Neuronal stem cell (in vitro differentiated cells): ENCODE results near the gene ITPRID1.

Experiments used
- DNase-seq: peaks from one replicate; pipeline ENCODE4 v3.0.0-alpha.2; 2013; ENCODE audit warnings: low spot score
- H2AFZ ChIP-seq: one replicate; pipeline ENCODE4 v1.6.1; 2013; ENCODE audit warnings: mild to moderate bottlenecking, low read length, inconsistent platforms
- H2AK5ac ChIP-seq: 2 replicates; pipeline ENCODE4 v1.6.1; 2013; ENCODE audit warnings: low read depth, mild to moderate bottlenecking, inconsistent platforms, low read length, moderate library complexity, mixed read lengths
- H2BK120ac ChIP-seq: 2 replicates; pipeline ENCODE4 v1.6.1; 2013; ENCODE audit warnings: low read depth, mild to moderate bottlenecking, inconsistent platforms, low read length, moderate library complexity, mixed read lengths
- H2BK12ac ChIP-seq: one replicate; pipeline ENCODE4 v1.6.1; 2013; ENCODE audit warnings: low read length, inconsistent platforms
- H2BK15ac ChIP-seq: 2 replicates; pipeline ENCODE4 v1.6.1; 2013; ENCODE audit warnings: mild to moderate bottlenecking, low read length, inconsistent platforms, mixed read lengths
- H2BK5ac ChIP-seq: one replicate; pipeline ENCODE4 v1.6.1; 2013; ENCODE audit warnings: inconsistent platforms, mild to moderate bottlenecking, low read length, moderate library complexity
- H3K14ac ChIP-seq: one replicate; pipeline ENCODE4 v1.6.1; 2013; ENCODE audit warnings: low read length, inconsistent platforms
- H3K18ac ChIP-seq: 2 replicates; pipeline ENCODE4 v1.6.1; 2013; ENCODE audit warnings: low read length, inconsistent platforms
- H3K23ac ChIP-seq: 2 replicates; pipeline ENCODE4 v1.6.1; 2013; ENCODE audit warnings: low read depth, mild to moderate bottlenecking, mixed read lengths, low read length, inconsistent platforms; ENCODE audit not compliant: poor library complexity
- H3K27ac ChIP-seq: replicated peaks from 3 replicates; pipeline ENCODE4 v1.5.1; 2013; ENCODE audit warnings: low read length, inconsistent platforms
- H3K27me3 ChIP-seq, 3 experiments: 2 replicates each; pipeline ENCODE4 v1.6.1; 2013; ENCODE audit warnings: low read length in 3 of 3, mild to moderate bottlenecking in 2 of 3, inconsistent platforms in 1 of 3, low read depth in 1 of 3, mixed read lengths in 1 of 3, moderate library complexity in 1 of 3; ENCODE audit not compliant: control insufficient read depth in 3 of 3, insufficient read depth in 3 of 3
- H3K36me3 ChIP-seq, 2 donors: replicated peaks in 1 of 2; 2 replicates each; pipeline ENCODE4 v1.6.1; 2013; ENCODE audit warnings: low read length in 2 of 2; ENCODE audit not compliant: control insufficient read depth in 2 of 2, insufficient read depth in 2 of 2
- H3K4ac ChIP-seq: 2 replicates; pipeline ENCODE4 v1.6.1; 2013; ENCODE audit warnings: inconsistent platforms, mild to moderate bottlenecking, low read length, moderate library complexity
- H3K4me1 ChIP-seq, 2 donors: 1 replicate in 1 of 2; 2 replicates in 1 of 2; pipeline ENCODE4 v1.6.1; 2013; ENCODE audit warnings: low read length in 2 of 2, low read depth in 1 of 2; ENCODE audit not compliant: control insufficient read depth in 2 of 2, insufficient read depth in 1 of 2
- H3K4me2 ChIP-seq: one replicate; pipeline ENCODE4 v1.6.1; 2013; ENCODE audit warnings: mild to moderate bottlenecking, low read length, inconsistent platforms; ENCODE audit not compliant: insufficient read depth, poor library complexity, severe bottlenecking
- H3K4me3 ChIP-seq, 2 donors: 2 replicates each; pipeline ENCODE4 v1.5.1; 2013; ENCODE audit warnings: low read length in 2 of 2, mild to moderate bottlenecking in 2 of 2, inconsistent platforms in 1 of 2, moderate library complexity in 1 of 2
- H3K79me1 ChIP-seq: one replicate; pipeline ENCODE4 v1.6.1; 2013; ENCODE audit warnings: low read depth, mild to moderate bottlenecking, inconsistent platforms, low read length, moderate library complexity
- H3K9ac ChIP-seq: one replicate; pipeline ENCODE4 v1.6.1; 2013; ENCODE audit warnings: mild to moderate bottlenecking, low read depth, low read length, inconsistent platforms; ENCODE audit not compliant: poor library complexity
- H3K9me3 ChIP-seq, 2 donors: replicated peaks in 1 of 2; 2 replicates each; pipeline versions ENCODE3 to v1.6.1; 2013; ENCODE audit warnings: low read length in 2 of 2, mild to moderate bottlenecking in 2 of 2, inconsistent platforms in 1 of 2, low read depth in 1 of 2, mixed read lengths in 1 of 2, moderate library complexity in 1 of 2; ENCODE audit not compliant: control insufficient read depth in 2 of 2, insufficient read depth in 1 of 2
- H4K8ac ChIP-seq: one replicate; pipeline ENCODE4 v1.6.1; 2013; ENCODE audit warnings: low read depth, mild to moderate bottlenecking, inconsistent platforms, low read length, moderate library complexity
- H4K91ac ChIP-seq: one replicate; pipeline ENCODE4 v1.6.1; 2013; ENCODE audit warnings: low read length, low read depth, mild to moderate bottlenecking, inconsistent platforms; ENCODE audit not compliant: poor library complexity
- WGBS, 2 donors: extraction: QIAGEN DNeasy Blood & Tissue Kit; methylation state at CpG; one replicate each; pipeline ENCODE4 v1.1.7; 2013; ENCODE audit warnings: missing lambda C conversion rate in 2 of 2, mixed read lengths in 1 of 2; ENCODE audit not compliant: insufficient read length in 2 of 2, insufficient replicate concordance in 1 of 2; ENCODE audit errors: extremely low coverage in 2 of 2; 5-methylcytosine and 5-hydroxymethylcytosine counted together

Gene ITPRID1

DNA sequence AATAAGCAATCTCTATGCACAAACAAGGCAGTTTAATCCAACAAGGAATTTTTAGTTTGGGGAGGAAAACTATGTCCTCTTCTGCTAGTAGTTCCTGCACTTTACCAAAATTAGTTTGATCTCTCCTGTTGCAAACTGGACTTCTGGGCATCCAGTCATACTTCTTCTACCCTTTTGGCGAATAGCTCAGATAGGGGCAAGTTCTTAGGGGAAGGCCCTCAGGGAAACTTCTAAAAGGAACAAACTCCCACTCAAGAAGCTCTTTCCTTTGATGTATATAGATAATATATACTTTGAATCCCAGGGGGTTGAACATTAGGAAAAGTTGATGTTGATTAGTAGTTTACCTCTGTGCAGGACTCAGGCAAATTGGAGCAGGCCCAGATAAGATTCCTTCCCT, 151.7 kb downstream of the ITPRID1 start:
- H3K14ac ChIP-seq, result no peak overlapping the region
- H3K23ac ChIP-seq, result no peak overlapping the region
- H3K9ac ChIP-seq, result no peak overlapping the region
- no peak overlapping the region for H3K4me2 ChIP-seq
- H2AK5ac ChIP-seq, result no peak overlapping the region
- no peak overlapping the region for H2BK5ac ChIP-seq
- H3K27me3 ChIP-seq, result no peaks in the 10 kb centered on the region
- H3K9me3 ChIP-seq, result no peaks in the 10 kb centered on the region
- no peak overlapping the region for H2BK15ac ChIP-seq
- H3K36me3 ChIP-seq, result no peaks in the 10 kb centered on the region
- no peak overlapping the region for H2BK120ac ChIP-seq
- no peak overlapping the region for H3K4ac ChIP-seq
- H3K4me3 ChIP-seq, result no peak overlapping the region
- no peak overlapping the region for H4K8ac ChIP-seq
- no peaks in the 10 kb centered on the region for H3K79me1 ChIP-seq
- no peaks in the 10 kb centered on the region for H3K4me1 ChIP-seq
- no CpG with 5 or more reads among the region's 1 CpG for WGBS, 2 donors
- no peak overlapping the region for H4K91ac ChIP-seq
- H2AFZ ChIP-seq, result no peak overlapping the region
- no peak overlapping the region for H3K18ac ChIP-seq
- no peak overlapping the region for H3K27ac ChIP-seq
- DNase-seq, result no peak
- no peak overlapping the region for H2BK12ac ChIP-seq

DNA sequence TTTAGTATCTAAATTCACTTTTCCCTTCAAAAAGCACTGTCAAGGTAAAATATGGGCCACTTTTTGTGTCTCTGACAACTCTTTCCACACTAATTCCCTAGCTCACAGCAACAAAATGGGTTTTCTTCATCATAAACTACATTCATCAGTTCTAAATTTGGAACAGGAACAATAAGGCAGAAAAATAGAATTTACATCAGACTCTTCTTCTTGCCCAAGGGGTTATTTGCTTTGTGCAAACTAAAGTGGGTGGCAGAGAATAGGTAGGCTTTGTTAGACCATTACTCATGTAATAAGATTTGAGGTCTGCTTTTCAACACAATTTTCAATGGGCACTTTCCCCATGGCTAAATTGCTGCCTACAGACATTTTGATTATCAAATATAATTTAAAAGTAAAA, 155.6 kb downstream of the ITPRID1 start:
- H2BK12ac ChIP-seq, result no peak overlapping the region
- no peak overlapping the region for H3K14ac ChIP-seq
- no peak overlapping the region for H3K23ac ChIP-seq
- no peak overlapping the region for H4K8ac ChIP-seq
- H3K4me3 ChIP-seq, result no peak overlapping the region
- no peak overlapping the region for H4K91ac ChIP-seq
- H3K27ac ChIP-seq, result no peak overlapping the region
- H2BK5ac ChIP-seq, result no peak overlapping the region
- no peak overlapping the region for H2BK120ac ChIP-seq
- no peaks in the 10 kb centered on the region for H3K9me3 ChIP-seq
- DNase-seq, result no peak
- no peaks in the 10 kb centered on the region for H3K27me3 ChIP-seq
- H3K4me1 ChIP-seq, result no peaks in the 10 kb centered on the region
- H2AFZ ChIP-seq, result no peak overlapping the region
- no peak overlapping the region for H2AK5ac ChIP-seq
- H3K36me3 ChIP-seq, result no peaks in the 10 kb centered on the region
- H3K4me2 ChIP-seq, result no peak overlapping the region
- no peak overlapping the region for H3K4ac ChIP-seq
- no peak overlapping the region for H3K9ac ChIP-seq
- no peaks in the 10 kb centered on the region for H3K79me1 ChIP-seq
- no peak overlapping the region for H2BK15ac ChIP-seq
- H3K18ac ChIP-seq, result no peak overlapping the region

DNA sequence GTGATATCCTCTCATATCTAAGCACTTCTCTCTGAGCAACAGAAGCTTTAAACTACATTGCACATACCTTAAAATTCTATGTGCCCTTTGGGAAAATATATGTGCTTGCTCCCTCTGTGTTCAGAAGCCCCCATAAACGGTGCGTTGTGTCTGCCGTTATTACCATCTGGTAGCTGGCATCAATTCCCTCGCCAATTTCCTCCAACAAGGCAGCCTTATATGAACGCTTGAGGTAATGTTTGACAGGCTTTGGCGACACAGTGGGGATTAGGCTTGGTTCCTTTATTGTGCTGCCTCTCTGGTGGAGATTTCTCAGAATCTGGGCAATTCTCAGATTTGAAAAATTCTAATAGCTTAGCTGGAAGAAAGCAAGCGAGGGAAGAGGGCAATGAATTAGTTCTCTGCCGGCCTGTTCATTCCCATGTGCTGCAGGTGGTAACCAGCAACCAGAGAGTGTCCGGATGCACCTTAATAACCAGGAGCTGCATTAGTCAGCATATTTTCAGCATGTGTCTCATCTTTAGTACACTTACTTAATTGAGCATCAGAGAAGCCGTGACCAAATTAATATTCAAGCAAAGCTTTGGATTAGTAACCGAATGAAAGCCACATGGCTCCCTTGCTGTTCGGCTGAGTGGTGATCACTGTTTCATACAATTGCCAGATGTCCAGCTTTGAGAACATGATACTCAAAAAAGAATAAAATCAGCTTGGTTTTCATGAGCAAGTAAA, 165.8 kb downstream of the ITPRID1 start:
- no peak for DNase-seq
- Histone ChIP-seq H3K23ac (no peak overlapping the region), H2BK120ac (no peak overlapping the region), H3K36me3 (no peaks in the 10 kb centered on the region), H3K27me3 (no peaks in the 10 kb centered on the region), H3K9ac (no peak overlapping the region), H2AK5ac (no peak overlapping the region), H2BK15ac (no peak overlapping the region), H2BK12ac (no peak overlapping the region), H2AFZ (no peak overlapping the region), H2BK5ac (no peak overlapping the region), H4K8ac (no peak overlapping the region), H3K18ac (no peak overlapping the region), H3K79me1 (no peaks in the 10 kb centered on the region), H3K27ac (no peak overlapping the region), H3K14ac (no peak overlapping the region), H4K91ac (no peak overlapping the region), H3K4me2 (no peak overlapping the region), H3K4ac (no peak overlapping the region), H3K4me3 (no peak overlapping the region), H3K4me1 (no peaks in the 10 kb centered on the region), H3K9me3 (no peaks in the 10 kb centered on the region)
- no CpG with 5 or more reads among the region's 12 CpGs for WGBS, 2 donors

GRCh38 chr7:31683445-31684225, 169.7 kb downstream of the ITPRID1 start:
- no peak overlapping the region for H3K27ac ChIP-seq
- no peaks in the 10 kb centered on the region for H3K9me3 ChIP-seq
- no peak overlapping the region for H3K18ac ChIP-seq
- no peak overlapping the region for H4K91ac ChIP-seq
- no peak overlapping the region for H3K9ac ChIP-seq
- H3K79me1 ChIP-seq, result no peaks in the 10 kb centered on the region
- H3K4me2 ChIP-seq, result no peak overlapping the region
- H3K27me3 ChIP-seq, result no peaks in the 10 kb centered on the region
- H3K4me1 ChIP-seq, result peaks cover 0 to 2% of the 10 kb centered on the region in 2 donors
- no peak overlapping the region for H3K4me3 ChIP-seq
- DNase-seq, result no peak
- H2BK120ac ChIP-seq, result no peak overlapping the region
- no peak overlapping the region for H2BK12ac ChIP-seq
- H3K23ac ChIP-seq, result no peak overlapping the region
- no peak overlapping the region for H2BK15ac ChIP-seq
- no peak overlapping the region for H2BK5ac ChIP-seq
- no peak overlapping the region for H4K8ac ChIP-seq
- H2AK5ac ChIP-seq, result no peak overlapping the region
- H2AFZ ChIP-seq, result no peak overlapping the region
- WGBS, 2 donors, result no CpG with 5 or more reads among the region's 5 CpGs
- no peak overlapping the region for H3K14ac ChIP-seq
- no peaks in the 10 kb centered on the region for H3K36me3 ChIP-seq
- no peak overlapping the region for H3K4ac ChIP-seq
